HFFc6 (cell line): Measurements from ENCODE around the gene TMEM204. TPM values are rescaled to one million over a fixed set of nuclear protein-coding genes. Genes with fewer than 3 reads are reported as not detected.
"Not testable (repeated sequence)": the region's sequence is repeated elsewhere in the genome, so short reads cannot be mapped to it uniquely, and the experiment has no call there.

Experiments
- DNase-seq: peaks from one replicate; pipeline ENCODE4 v3.0.0-alpha.2; 2018
- H3K27ac Mint-ChIP-seq: 2 replicates; pipeline ENCODE4 v1.8.0; 2020; ENCODE audit warnings: mild to moderate bottlenecking, mixed read lengths
- H3K27me3 Mint-ChIP-seq: 2 replicates; pipeline ENCODE4 v1.8.0; 2021; ENCODE audit warnings: mild to moderate bottlenecking, moderate library complexity, mixed read lengths; ENCODE audit not compliant: insufficient read depth
- H3K36me3 Mint-ChIP-seq: 2 replicates; pipeline ENCODE4 v1.8.0; 2021; ENCODE audit warnings: low read depth, mixed read lengths
- H3K4me1 Mint-ChIP-seq: 2 replicates; pipeline ENCODE4 v1.8.0; 2020; ENCODE audit warnings: low read depth, mixed read lengths
- H3K4me3 Mint-ChIP-seq: 2 replicates; pipeline ENCODE4 v1.8.0; 2020; ENCODE audit warnings: mild to moderate bottlenecking, moderate library complexity, mixed read lengths
- H3K9me3 Mint-ChIP-seq: 2 replicates; pipeline ENCODE4 v1.8.0; 2020; ENCODE audit warnings: mild to moderate bottlenecking, mixed read lengths
- CTCF ChIP-seq: fragments of 200-600 bp; sonication (generic); IDR thresholded peaks from 2 replicates; pipeline ENCODE4 v1.5.0; 2021; ENCODE audit warnings: antibody characterized with exemption, mild to moderate bottlenecking
- total RNA-seq, 6 experiments: library from RNA; stranded (reverse); fragmentation: NEBNext Ultra II Directional; extraction: Animal tissue kit (Norgen Biotek cat#: 25700); gene quantifications; 2 replicates in 1 of 6; 3 replicates in 5 of 6; pipeline ENCODE4 v1.2.3, GENCODE V29; 2021

Gene TMEM204
- total RNA-seq, 6 experiments from 2014 or later = 15.4 to 28.5 (median 16.2) TPM

GRCh38 chr16:1592446-1592845 lies 59.0 kb downstream of the TMEM204 start:
- DNase-seq = no peak
- H3K27ac Mint-ChIP-seq = no peak overlapping the region
- no peak overlapping the region for H3K4me3 Mint-ChIP-seq
- no peak for TF ChIP-seq CTCF
- no peaks in the 10 kb centered on the region for H3K9me3 Mint-ChIP-seq
- no peaks in the 10 kb centered on the region for H3K36me3 Mint-ChIP-seq
- no peaks in the 10 kb centered on the region for H3K4me1 Mint-ChIP-seq
- H3K27me3 Mint-ChIP-seq = peaks cover 4% of the 10 kb centered on the region; the same call in 1 of the 2 replicates

DNA sequence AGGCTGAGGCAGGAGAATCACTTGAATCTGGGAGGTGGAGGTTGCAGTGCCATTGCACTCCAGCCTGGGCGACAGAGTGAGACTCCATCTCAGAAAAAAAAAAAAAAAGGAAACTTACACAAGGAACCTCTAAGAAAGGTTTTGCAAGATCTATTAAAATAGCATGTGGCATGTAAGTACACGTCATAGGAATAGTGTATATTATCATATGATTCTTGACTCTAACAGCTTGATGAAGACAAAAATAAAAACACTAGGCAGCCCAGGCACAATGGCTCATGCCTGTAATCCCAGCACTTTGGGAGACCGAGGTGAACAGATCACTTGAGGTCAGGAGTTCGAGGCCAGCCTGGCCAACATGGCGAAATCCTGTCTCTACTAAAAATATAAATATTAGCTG lies 62.0 kb downstream of the TMEM204 start:
- H3K4me1 Mint-ChIP-seq, H3K36me3 Mint-ChIP-seq, H3K27me3 Mint-ChIP-seq, DNase-seq, H3K4me3 Mint-ChIP-seq, H3K9me3 Mint-ChIP-seq, H3K27ac Mint-ChIP-seq: not testable (repeated sequence)

DNA sequence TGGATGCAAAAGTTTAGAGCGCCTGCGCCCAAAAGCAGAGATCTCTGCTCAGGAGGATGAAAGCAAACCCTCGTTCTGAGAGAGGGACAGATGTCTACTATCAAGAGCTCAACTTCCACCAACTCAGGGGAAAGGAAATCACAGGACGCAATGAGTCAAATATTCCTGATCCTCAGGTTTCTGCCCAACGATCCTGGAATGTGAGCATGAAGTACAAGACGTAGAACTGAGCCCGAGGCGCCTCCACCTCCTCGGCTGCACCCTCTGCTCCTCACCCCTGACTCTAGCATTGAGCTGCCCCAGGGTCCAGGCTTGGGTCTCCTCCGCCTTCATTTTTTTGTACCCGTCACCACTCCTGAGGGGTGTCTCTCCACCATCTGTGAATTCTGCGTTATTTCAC lies 63.0 kb downstream of the TMEM204 start:
- Mint-ChIP-seq H3K36me3 (no peaks in the 10 kb centered on the region), H3K4me1 (no peaks in the 10 kb centered on the region), H3K27me3 (peaks cover 2% of the 10 kb centered on the region; the same call in 1 of the 2 replicates), H3K4me3 (no peak overlapping the region), H3K27ac (no peak overlapping the region), H3K9me3 (no peaks in the 10 kb centered on the region)
- no peak for TF ChIP-seq CTCF
- DNase-seq = no peak

GRCh38 chr16:1597154-1597553 lies 63.7 kb downstream of the TMEM204 start:
- H3K36me3 Mint-ChIP-seq = no peaks in the 10 kb centered on the region

DNA sequence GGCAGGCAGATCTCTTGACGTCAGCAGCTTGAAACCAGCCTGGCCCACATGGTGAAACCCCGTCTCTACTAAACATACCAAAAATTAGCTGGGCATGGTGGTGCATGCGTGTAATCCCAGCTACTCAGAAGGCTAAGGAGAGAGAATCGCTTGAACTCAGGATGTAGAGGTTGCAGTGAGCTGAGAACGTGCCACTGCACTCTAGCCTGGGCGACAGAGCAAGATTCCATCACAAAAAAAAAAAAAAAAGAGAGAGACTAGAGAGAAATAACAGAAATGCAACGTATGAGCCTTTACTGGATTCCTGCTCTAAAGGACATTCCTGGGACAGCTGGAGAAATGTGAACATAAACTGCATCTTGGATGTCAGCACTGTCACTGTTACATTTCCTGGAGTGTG lies 67.6 kb downstream of the TMEM204 start:
- Mint-ChIP-seq H3K36me3 (no peaks in the 10 kb centered on the region), H3K4me3 (no peak overlapping the region), H3K27me3 (no peaks in the 10 kb centered on the region; the same call in 1 of the 2 replicates), H3K4me1 (no peaks in the 10 kb centered on the region), H3K27ac (no peak overlapping the region), H3K9me3 (no peaks in the 10 kb centered on the region)
- no peak for DNase-seq
- no peak for TF ChIP-seq CTCF

More at GRCh38 chr16:1597154-1597553, 63.7 kb downstream of the TMEM204 start:
- Mint-ChIP-seq H3K4me1 (no peaks in the 10 kb centered on the region), H3K4me3 (no peak overlapping the region), H3K27me3 (no peaks in the 10 kb centered on the region), H3K9me3 (no peaks in the 10 kb centered on the region), H3K27ac (no peak overlapping the region)
- TF ChIP-seq CTCF = no peak
- DNase-seq = no peak

DNA sequence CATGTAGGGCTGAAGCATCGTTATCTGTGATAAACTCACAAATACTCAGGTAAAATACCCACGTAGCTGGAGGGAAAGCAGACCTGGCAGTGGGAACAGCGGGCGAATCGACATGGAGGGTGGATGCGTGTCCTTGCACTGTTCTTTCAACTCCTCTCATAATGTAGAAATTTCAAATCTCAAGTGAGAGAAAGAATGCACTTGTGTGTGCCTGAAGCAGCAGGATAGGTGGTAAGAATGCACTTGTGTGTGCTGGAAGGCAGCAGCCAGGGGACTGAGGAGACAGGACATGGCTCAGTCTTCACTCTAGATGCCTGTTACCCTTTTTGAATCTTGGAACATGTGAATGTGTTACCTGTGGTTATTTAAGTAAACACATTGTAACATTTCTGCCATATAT lies 68.0 kb downstream of the TMEM204 start:
- no peak for DNase-seq
- TF ChIP-seq CTCF = no peak
- Mint-ChIP-seq H3K27ac (no peak overlapping the region), H3K36me3 (peaks cover under 1% of the 10 kb centered on the region; the same call in 1 of the 2 replicates), H3K27me3 (no peaks in the 10 kb centered on the region; the same call in 1 of the 2 replicates), H3K4me3 (no peak overlapping the region), H3K9me3 (no peaks in the 10 kb centered on the region), H3K4me1 (no peaks in the 10 kb centered on the region)
